Esophagus muscularis mucosa (tissue), 3 donors: Measurements from ENCODE around the gene ARAP1.

Experiments
- CTCF ChIP-seq, 3 experiments: fragments of 200-600 bp in 2 of 3; fragments of 450-650 bp in 1 of 3; sonication (generic) in 2 of 3; IDR thresholded peaks; one replicate each; pipeline ENCODE4 v1.5.1; 2017 to 2019; ENCODE audit warnings: antibody characterized with exemption in 3 of 3, mild to moderate bottlenecking in 2 of 3, moderate library complexity in 1 of 3
- POLR2A ChIP-seq: fragments of 450-650 bp; IDR thresholded peaks from one replicate; pipeline ENCODE4 v1.6.1; 2017; ENCODE audit warnings: antibody characterized with exemption, moderate library complexity, mild to moderate bottlenecking, low read depth

DNA sequence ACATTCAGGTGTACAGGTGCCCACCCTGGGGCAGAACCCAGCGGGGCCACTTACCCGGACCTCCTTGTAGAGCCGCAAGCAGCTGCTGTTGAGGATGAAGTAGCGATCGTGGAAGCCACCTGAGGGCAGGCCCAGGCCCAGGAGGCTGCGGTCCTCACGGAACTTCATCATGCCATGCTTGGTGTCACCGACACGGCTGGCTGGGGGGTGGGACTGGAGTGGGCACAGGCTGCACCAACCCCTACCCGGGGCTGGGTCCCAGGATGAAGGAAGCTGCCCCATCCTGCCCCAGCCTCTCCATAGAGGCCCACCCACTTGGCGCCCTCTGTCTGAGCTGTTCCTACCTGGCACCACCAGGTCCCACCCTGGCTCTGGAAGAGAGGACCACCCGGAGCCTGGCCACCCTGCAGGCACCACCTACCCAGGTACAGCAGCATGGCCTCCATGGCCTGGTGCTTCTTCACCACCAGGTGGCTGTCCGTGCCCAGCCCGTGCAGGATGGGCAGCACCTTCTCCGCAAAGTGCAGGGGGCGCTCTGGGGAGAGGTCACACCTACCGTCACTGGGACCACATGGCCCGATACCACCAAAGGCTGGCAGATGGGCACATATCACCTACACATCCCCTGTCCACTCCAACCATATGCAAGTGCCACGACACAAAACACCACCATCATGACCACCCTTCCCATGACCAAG, 58.8 kb downstream of the ARAP1 start:
- TF ChIP-seq CTCF (IDR thresholded peaks at IDR 0.05) (no peak), POLR2A (no peak)
